Chondrocyte (in vitro differentiated cells): ENCODE results near the gene TPM1. TPM values are rescaled to one million over a fixed set of nuclear protein-coding genes. Genes with fewer than 3 reads are reported as not detected.

Experiments used
- DNase-seq: peaks from one replicate; pipeline ENCODE4 v3.0.0; 2021; ENCODE audit warnings: mixed read lengths, low spot score
- H3K27ac Mint-ChIP-seq: one replicate; pipeline ENCODE4 v1.8.0; 2021; ENCODE audit warnings: mild to moderate bottlenecking, moderate library complexity, mixed read lengths; ENCODE audit not compliant: unreplicated experiment
- H3K27me3 Mint-ChIP-seq: 2 replicates; pipeline ENCODE4 v1.8.0; 2021; ENCODE audit warnings: low read depth, mixed read lengths
- H3K36me3 Mint-ChIP-seq: 2 replicates; pipeline ENCODE4 v1.8.0; 2021; ENCODE audit warnings: low read depth, mixed read lengths
- H3K4me1 Mint-ChIP-seq: 2 replicates; pipeline ENCODE4 v1.8.0; 2021; ENCODE audit warnings: low read depth, mild to moderate bottlenecking, mixed read lengths
- H3K4me3 Mint-ChIP-seq: one replicate; pipeline ENCODE4 v1.8.0; 2021; ENCODE audit warnings: mild to moderate bottlenecking, moderate library complexity, mixed read lengths; ENCODE audit not compliant: unreplicated experiment
- H3K9me3 Mint-ChIP-seq: 2 replicates; pipeline ENCODE4 v1.8.0; 2021; ENCODE audit warnings: low read depth, mixed read lengths
- CTCF ChIP-seq: fragments of 200-600 bp; sonication (generic); IDR thresholded peaks from 2 replicates; pipeline ENCODE4 v1.5.0; 2021; ENCODE audit warnings: antibody characterized with exemption, mild to moderate bottlenecking, moderate library complexity
- total RNA-seq: library from RNA; stranded (reverse); gene quantifications from 3 replicates; pipeline ENCODE4 v1.2.1, GENCODE V29; 2021

Gene TPM1
- total RNA-seq, 1 donor from 2014 or later = 2,332 TPM

DNA sequence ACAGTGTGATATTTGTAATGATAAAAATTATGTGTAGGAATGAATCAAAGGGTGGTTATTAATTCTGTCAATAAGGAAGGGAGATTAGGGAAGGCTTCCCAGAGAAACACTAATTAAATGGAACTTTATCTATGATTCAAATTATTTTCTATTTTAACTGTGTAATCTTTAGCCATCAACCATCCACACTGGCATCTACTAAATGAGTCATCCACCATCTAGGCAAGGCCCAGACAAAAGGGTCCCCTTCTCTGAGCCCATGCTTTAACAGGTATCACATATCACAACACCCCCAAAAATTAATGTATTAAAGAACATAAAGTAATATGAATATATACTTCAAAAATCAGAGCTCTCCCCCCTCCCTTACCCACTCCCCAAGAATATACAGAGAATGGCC lies 19.9 kb upstream of the TPM1 start:
- peak overlapping the region; percentile 95 for H3K27ac Mint-ChIP-seq
- TF ChIP-seq CTCF = no peak
- DNase-seq = no peak
- no peak overlapping the region for H3K4me3 Mint-ChIP-seq
- no peaks in the 10 kb centered on the region for H3K27me3 Mint-ChIP-seq
- H3K9me3 Mint-ChIP-seq = peaks cover 4% of the 10 kb centered on the region
- H3K36me3 Mint-ChIP-seq = no peaks in the 10 kb centered on the region
- peaks cover 60% of the 10 kb centered on the region for H3K4me1 Mint-ChIP-seq

GRCh38 chr15:63023351-63023945 lies 19.1 kb upstream of the TPM1 start:
- peaks cover 2% of the 10 kb centered on the region for H3K9me3 Mint-ChIP-seq
- H3K27me3 Mint-ChIP-seq = no peaks in the 10 kb centered on the region
- peak overlapping the region; percentile 95 for H3K27ac Mint-ChIP-seq
- no peak overlapping the region for H3K4me3 Mint-ChIP-seq
- no peak for TF ChIP-seq CTCF
- no peaks in the 10 kb centered on the region for H3K36me3 Mint-ChIP-seq
- peaks cover 59% of the 10 kb centered on the region for H3K4me1 Mint-ChIP-seq
- DNase-seq = no peak

- Mint-ChIP-seq H3K4me1 (peaks cover 55% of the 10 kb centered on the region), H3K27me3 (no peaks in the 10 kb centered on the region), H3K4me3 (no peak overlapping the region), H3K9me3 (no peaks in the 10 kb centered on the region), H3K27ac (no peak overlapping the region), H3K36me3 (no peaks in the 10 kb centered on the region)
- no peak for TF ChIP-seq CTCF
- DNase-seq = no peak
Observed at GRCh38 chr15:63025460-63025859, 17.1 kb upstream of the TPM1 start.

GRCh38 chr15:63027646-63028045 lies 14.9 kb upstream of the TPM1 start:
- DNase-seq = no peak
- no peaks in the 10 kb centered on the region for H3K36me3 Mint-ChIP-seq
- no peak overlapping the region for H3K27ac Mint-ChIP-seq
- H3K9me3 Mint-ChIP-seq = no peaks in the 10 kb centered on the region
- H3K4me3 Mint-ChIP-seq = no peak overlapping the region
- peaks cover 42% of the 10 kb centered on the region for H3K4me1 Mint-ChIP-seq
- no peak for TF ChIP-seq CTCF
- H3K27me3 Mint-ChIP-seq = no peaks in the 10 kb centered on the region

- Mint-ChIP-seq H3K9me3 (no peaks in the 10 kb centered on the region), H3K27me3 (no peaks in the 10 kb centered on the region), H3K27ac (no peak overlapping the region), H3K4me1 (peaks cover 33% of the 10 kb centered on the region), H3K4me3 (no peak overlapping the region), H3K36me3 (no peaks in the 10 kb centered on the region)
- TF ChIP-seq CTCF = no peak
- DNase-seq = no peak
Observed at GRCh38 chr15:63028442-63029110, 14.0 kb upstream of the TPM1 start.
